Endodermal cell (in vitro differentiated cells): ENCODE data around the gene AOPEP. TPM values are rescaled to one million over a fixed set of nuclear protein-coding genes. Genes with fewer than 3 reads are reported as not detected.

Experiments used
- DNase-seq: peaks from one replicate; pipeline ENCODE4 v3.0.0-alpha.2; 2017
- H3K27ac ChIP-seq: 2 replicates; pipeline ENCODE4 v1.5.1; 2013; ENCODE audit warnings: mild to moderate bottlenecking, low read depth, low read length, moderate library complexity
- H3K27me3 ChIP-seq: 2 replicates; pipeline ENCODE4 v1.6.1; 2013; ENCODE audit warnings: mild to moderate bottlenecking, low read length, moderate library complexity; ENCODE audit not compliant: insufficient read depth, control insufficient read depth, poor library complexity, severe bottlenecking
- H3K36me3 ChIP-seq: 2 replicates; pipeline ENCODE4 v1.7.0; 2013; ENCODE audit warnings: mild to moderate bottlenecking, low read length, moderate library complexity; ENCODE audit not compliant: control insufficient read depth, insufficient read depth
- H3K4me1 ChIP-seq: one replicate; pipeline ENCODE4 v1.7.0; 2013; ENCODE audit warnings: low read length; ENCODE audit not compliant: control insufficient read depth, insufficient read depth
- H3K4me3 ChIP-seq: 2 replicates; pipeline ENCODE4 v1.5.1; 2013; ENCODE audit warnings: mild to moderate bottlenecking, low read length, moderate library complexity
- H3K9ac ChIP-seq: 2 replicates; pipeline ENCODE4 v1.6.1; 2013; ENCODE audit warnings: mild to moderate bottlenecking, low read length, moderate library complexity; ENCODE audit not compliant: poor library complexity, severe bottlenecking; ENCODE audit errors: extremely low read depth
- H3K9me3 ChIP-seq: 2 replicates; pipeline ENCODE4 v1.6.1; 2013; ENCODE audit warnings: mild to moderate bottlenecking, low read length, moderate library complexity; ENCODE audit not compliant: control insufficient read depth
- H3K27ac Mint-ChIP-seq: 2 replicates; pipeline ENCODE4 v1.8.0; 2020; ENCODE audit warnings: mixed read lengths
- H3K27me3 Mint-ChIP-seq: 2 replicates; pipeline ENCODE4 v1.8.0; 2021; ENCODE audit warnings: mild to moderate bottlenecking, mixed read lengths; ENCODE audit not compliant: insufficient read depth
- H3K36me3 Mint-ChIP-seq: 2 replicates; pipeline ENCODE4 v1.8.0; 2020; ENCODE audit warnings: low read depth, mixed read lengths
- H3K4me1 Mint-ChIP-seq: 2 replicates; pipeline ENCODE4 v1.8.0; 2020; ENCODE audit warnings: mixed read lengths
- H3K4me3 Mint-ChIP-seq: 2 replicates; pipeline ENCODE4 v1.8.0; 2020; ENCODE audit warnings: mild to moderate bottlenecking, moderate library complexity, mixed read lengths
- H3K9me3 Mint-ChIP-seq: 2 replicates; pipeline ENCODE4 v1.8.0; 2020; ENCODE audit warnings: mild to moderate bottlenecking, mixed read lengths
- CTCF ChIP-seq: fragments of 200-600 bp; sonication (generic); conservative IDR thresholded peaks from 2 replicates; pipeline ENCODE4 v1.5.0; 2021; ENCODE audit warnings: antibody characterized with exemption, mild to moderate bottlenecking
- WGBS, 2 experiments: methylation state at CpG; one replicate each; pipeline versions ENCODE4 v1.1.5 to v1.1.7; 2013; ENCODE audit warnings: missing lambda C conversion rate in 2 of 2, mixed read lengths in 1 of 2; ENCODE audit not compliant: insufficient coverage in 1 of 2, insufficient read length in 1 of 2; 5-methylcytosine and 5-hydroxymethylcytosine counted together
- total RNA-seq, 2 donors: library from RNA; stranded (reverse); fragmentation: NEBNext Ultra II Directional in 1 of 2; extraction: Animal tissue kit (Norgen Biotek cat#: 25700) in 1 of 2; gene quantifications; 2 replicates in 1 of 2; 3 replicates in 1 of 2; pipeline ENCODE4 v1.2.1, GENCODE V29; 2021

Gene AOPEP
- total RNA-seq, 2 donors from 2014 or later: 23.4 to 33.7 TPM

- no peak for TF ChIP-seq CTCF
Measured at GRCh38 chr9:94758880-94759279, 32.4 kb downstream of the AOPEP start.

GRCh38 chr9:94760010-94760409, 33.5 kb downstream of the AOPEP start:
- H3K36me3 Mint-ChIP-seq: peaks cover 12% of the 10 kb centered on the region
- H3K9me3 Mint-ChIP-seq: peaks cover 4% of the 10 kb centered on the region
- H3K4me1 ChIP-seq: peaks cover 5% of the 10 kb centered on the region
- no peak for TF ChIP-seq CTCF
- H3K27ac ChIP-seq: no peak overlapping the region
- no peaks in the 10 kb centered on the region for H3K27me3 Mint-ChIP-seq
- WGBS, 2 experiments: 88 to 94% methylated on average over 6 to 7 of the region's 7 CpGs
- H3K4me1 Mint-ChIP-seq: peaks cover 28% of the 10 kb centered on the region
- H3K36me3 ChIP-seq: peaks cover 18% of the 10 kb centered on the region
- H3K9ac ChIP-seq: no peak overlapping the region
- H3K4me3 ChIP-seq: no peak overlapping the region
- no peak overlapping the region for H3K27ac Mint-ChIP-seq
- H3K9me3 ChIP-seq: no peaks in the 10 kb centered on the region
- no peaks in the 10 kb centered on the region for H3K27me3 ChIP-seq
- H3K4me3 Mint-ChIP-seq: no peak overlapping the region
- DNase-seq: no peak

More at GRCh38 chr9:94758880-94759279, 32.4 kb downstream of the AOPEP start:
- Histone ChIP-seq H3K9me3 (no peaks in the 10 kb centered on the region), H3K27me3 (no peaks in the 10 kb centered on the region), H3K4me1 (peaks cover 5% of the 10 kb centered on the region), H3K9ac (no peak overlapping the region), H3K36me3 (peaks cover 18% of the 10 kb centered on the region), H3K4me3 (no peak overlapping the region), H3K27ac (no peak overlapping the region)
- H3K27me3 Mint-ChIP-seq: no peaks in the 10 kb centered on the region
- peaks cover 12% of the 10 kb centered on the region for H3K36me3 Mint-ChIP-seq
- 95 to 100% methylated on average over 1 of the region's 1 CpG for WGBS, 2 experiments
- DNase-seq: no peak
- peaks cover 28% of the 10 kb centered on the region for H3K4me1 Mint-ChIP-seq
- H3K4me3 Mint-ChIP-seq: no peak overlapping the region
- peaks cover 4% of the 10 kb centered on the region for H3K9me3 Mint-ChIP-seq
- H3K27ac Mint-ChIP-seq: no peak overlapping the region

GRCh38 chr9:94760660-94761059, 34.2 kb downstream of the AOPEP start:
- peaks cover 5% of the 10 kb centered on the region for H3K4me1 ChIP-seq
- H3K27ac ChIP-seq: no peak overlapping the region
- H3K9ac ChIP-seq: no peak overlapping the region
- no peaks in the 10 kb centered on the region for H3K9me3 ChIP-seq
- H3K36me3 ChIP-seq: peaks cover 19% of the 10 kb centered on the region
- no peak overlapping the region for H3K4me3 ChIP-seq
- Mint-ChIP-seq H3K27ac (no peak overlapping the region), H3K9me3 (peaks cover under 1% of the 10 kb centered on the region), H3K4me1 (peaks cover 28% of the 10 kb centered on the region), H3K36me3 (peaks cover 8% of the 10 kb centered on the region), H3K27me3 (no peaks in the 10 kb centered on the region), H3K4me3 (no peak overlapping the region)
- no peak for DNase-seq
- H3K27me3 ChIP-seq: no peaks in the 10 kb centered on the region
- TF ChIP-seq CTCF: no peak
- 85 to 93% methylated on average over 5 of the region's 5 CpGs for WGBS, 2 experiments
